A549 (cell line): ENCODE measurements around the gene LIAS. TPM values are rescaled to one million over a fixed set of nuclear protein-coding genes. Genes with fewer than 3 reads are reported as not detected.

ENCODE experiments used
- ATAC-seq, 2 experiments: fragments of 200-7000 bp in 1 of 2; fragments of >200 bp in 1 of 2; cut with Nextera tagmentation in 1 of 2; cut with Tn5 transposase in 1 of 2; 3 replicates each; pipeline versions ENCODE4 v1.8.0 to v1.9.1; 2018 to 2020; ENCODE audit warnings: mild to moderate bottlenecking in 1 of 2, moderate library complexity in 1 of 2
- CTCF ChIA-PET: fragments of 300-600 bp; sonication (Branson Sonifier 250); formaldehyde crosslinking; extraction: SDS; loops from one replicate; lab custom pipeline; 2021; ENCODE audit warnings: antibody characterized with exemption, inconsistent platforms; lab: Yijun Ruan, JAX
- POLR2A ChIA-PET: fragments of 350-600 bp; formaldehyde crosslinking; extraction: SDS; loops from one replicate; lab custom pipeline; 2021; ENCODE audit warnings: antibody characterized with exemption, inconsistent platforms; lab: Yijun Ruan, JAX
- DNase-seq, 2 experiments: peaks; one replicate each; pipeline versions ENCODE4 v3.0.0 to v3.0.0-alpha.2; 2011 to 2016; ENCODE audit warnings: low read depth in 1 of 2, low spot score in 1 of 2
- FAIRE-seq: peaks from 2 replicates; lab custom pipeline; 2011; peaks lifted over from hg19 to GRCh38; lab: Jason Lieb, UNC
- H3K27ac ChIP-seq, 2 experiments: fragments of >200 bp; sonication (Bioruptor Twin); formaldehyde crosslinking; 3 replicates each; pipeline ENCODE4 v1.5.1; 2016 to 2017
- H3K4me1 ChIP-seq: fragments of >200 bp; sonication (Bioruptor Twin); formaldehyde crosslinking; 3 replicates; pipeline ENCODE4 v1.6.1; 2016
- H3K4me2 ChIP-seq: fragments of >200 bp; sonication (Bioruptor Twin); formaldehyde crosslinking; 3 replicates; pipeline ENCODE4 v1.6.1; 2016
- H3K4me3 ChIP-seq: fragments of >200 bp; sonication (Bioruptor Twin); formaldehyde crosslinking; 3 replicates; pipeline ENCODE4 v1.5.1; 2016
- H3K9me3 ChIP-seq: fragments of >200 bp; sonication (Bioruptor Twin); formaldehyde crosslinking; 3 replicates; pipeline ENCODE4 v1.6.1; 2016
- CBX2 ChIP-seq: fragments of 200-600 bp; sonication (generic); IDR thresholded peaks from 2 replicates; pipeline ENCODE4 v1.6.1; 2016; ENCODE audit warnings: low read depth, mild to moderate bottlenecking, borderline replicate concordance
- CEBPB ChIP-seq, 2 experiments: fragments of >200 bp in 1 of 2; sonication (Bioruptor Twin) in 1 of 2; formaldehyde crosslinking in 1 of 2; IDR thresholded peaks; 2 replicates each; pipeline ENCODE4 v1.6.1; 2012 to 2016
- CHD2 ChIP-seq: fragments of 150-350 bp; IDR thresholded peaks from 2 replicates; pipeline ENCODE4 v1.6.1; 2014; ENCODE audit warnings: low read length; ENCODE audit not compliant: partially characterized antibody
- CHD4 ChIP-seq: fragments of 200-600 bp; sonication (generic); IDR thresholded peaks from 2 replicates; pipeline ENCODE4 v1.6.1; 2016; ENCODE audit warnings: antibody characterized with exemption, mild to moderate bottlenecking, borderline replicate concordance
- EHMT2 ChIP-seq: fragments of 200-600 bp; sonication (generic); IDR thresholded peaks from 2 replicates; pipeline ENCODE4 v1.6.1; 2016; ENCODE audit warnings: antibody characterized with exemption, low read depth, mild to moderate bottlenecking, moderate library complexity
- FOSL2 ChIP-seq, 2 experiments: fragments of 450-650 bp in 1 of 2; fragments of >200 bp in 1 of 2; sonication (Bioruptor Twin) in 1 of 2; formaldehyde crosslinking; IDR thresholded peaks; 2 replicates each; pipeline versions ENCODE4 v1.5.0 to v1.6.1; 2016 to 2020; ENCODE audit warnings: mild to moderate bottlenecking in 1 of 2, moderate library complexity in 1 of 2
- HOXA7 ChIP-seq: fragments of 250-450 bp; sonication (Bioruptor Pico); IDR thresholded peaks from 2 replicates; pipeline ENCODE4 v1.5.0; 2020; ENCODE audit warnings: mild to moderate bottlenecking, moderate library complexity
- JUN ChIP-seq, 2 experiments: fragments of >200 bp; sonication (Bioruptor Twin); formaldehyde crosslinking; IDR thresholded peaks; 2 replicates in 1 of 2; 3 replicates in 1 of 2; pipeline ENCODE4 v1.6.1; 2016 to 2017
- JUNB ChIP-seq: fragments of >200 bp; sonication (Bioruptor Twin); formaldehyde crosslinking; IDR thresholded peaks from 2 replicates; pipeline ENCODE4 v1.6.1; 2016
- KDM5A ChIP-seq: fragments of 200-600 bp; sonication (generic); IDR thresholded peaks from 2 replicates; pipeline ENCODE4 v1.6.1; 2016; ENCODE audit warnings: antibody characterized with exemption, mild to moderate bottlenecking
- MAFK ChIP-seq: fragments of 450-650 bp; IDR thresholded peaks from 2 replicates; pipeline ENCODE4 v1.6.1; 2014; ENCODE audit not compliant: partially characterized antibody
- NR3C1 ChIP-seq: fragments of >200 bp; sonication (Bioruptor Twin); formaldehyde crosslinking; IDR thresholded peaks from 3 replicates; pipeline ENCODE4 v1.6.1; 2017
- POLR2AphosphoS2 ChIP-seq: conservative IDR thresholded peaks from 2 replicates; pipeline ENCODE4 v1.6.1; 2012; ENCODE audit warnings: low read length, improper control_type of control experiment, inconsistent platforms
- RAD21 ChIP-seq, 2 experiments: fragments of >200 bp in 1 of 2; sonication (Bioruptor Twin) in 1 of 2; formaldehyde crosslinking in 1 of 2; IDR thresholded peaks in 1 of 2; conservative IDR thresholded peaks in 1 of 2; 2 replicates in 1 of 2; 3 replicates in 1 of 2; pipeline ENCODE4 v1.6.1; 2012 to 2018; ENCODE audit warnings: inconsistent platforms in 1 of 2
- SREBF2 ChIP-seq: fragments of 450-650 bp; IDR thresholded peaks from 2 replicates; pipeline ENCODE4 v1.6.1; 2014; ENCODE audit warnings: mild to moderate bottlenecking, moderate library complexity
- TFCP2L1 ChIP-seq: fragments of 250-450 bp; sonication (Bioruptor Pico); IDR thresholded peaks from 2 replicates; pipeline ENCODE4 v1.5.0; 2021; ENCODE audit warnings: mild to moderate bottlenecking
- TP53 ChIP-seq: fragments of 250-450 bp; sonication (Bioruptor Pico); IDR thresholded peaks from 2 replicates; pipeline ENCODE4 v1.5.0; 2021; ENCODE audit warnings: mild to moderate bottlenecking, moderate library complexity
- ZFP36 ChIP-seq: fragments of 450-650 bp; IDR thresholded peaks from 2 replicates; pipeline ENCODE4 v1.6.1; 2014; ENCODE audit warnings: borderline replicate concordance; ENCODE audit not compliant: partially characterized antibody
- ZNF302 ChIP-seq: fragments of 250-450 bp; sonication (Bioruptor Pico); IDR thresholded peaks from 2 replicates; pipeline ENCODE4 v1.9.0; 2021; ENCODE audit warnings: inconsistent platforms, mild to moderate bottlenecking, moderate library complexity
- ZSCAN20 ChIP-seq: fragments of 250-450 bp; sonication (Bioruptor Pico); IDR thresholded peaks from 2 replicates; pipeline ENCODE4 v1.8.0; 2022; ENCODE audit warnings: mild to moderate bottlenecking, moderate library complexity
- WGBS: methylation state at CpG from one replicate; pipeline ENCODE4 v1.1.6; 2017; ENCODE audit errors: missing lambda C conversion rate; 5-methylcytosine and 5-hydroxymethylcytosine counted together
- polyA plus RNA-seq, 4 experiments: library from polyadenylated mRNA; depleted of rRNA in 3 of 4; stranded (reverse); fragments of >200 nt; fragmentation: RNase III in 1 of 4; extraction: RNeasy Plus Mini Kit Qiagen cat#74134 plus additional on column Dnase treatment in 1 of 4; gene quantifications; 2 replicates in 3 of 4; 3 replicates in 1 of 4; pipeline ENCODE4 v1.2.3, GENCODE V29; 2011 to 2017
- TF ChIP-seq, protein P1 (sequence below): IDR thresholded peaks from 2 replicates; pipeline ENCODE4 v1.6.1; 2012
- TF ChIP-seq, protein P2 (sequence below): fragments of >200 bp; sonication (Bioruptor Twin); formaldehyde crosslinking; IDR thresholded peaks from 3 replicates; pipeline ENCODE4 v1.6.1; 2016
- TF ChIP-seq, protein P3 (sequence below): fragments of 150-350 bp; IDR thresholded peaks from 2 replicates; pipeline ENCODE4 v1.6.1; 2014; ENCODE audit warnings: low read depth, mild to moderate bottlenecking, low read length
- TF ChIP-seq, protein P4 (sequence below): IDR thresholded peaks from 2 replicates; pipeline ENCODE4 v1.6.1; 2012; ENCODE audit warnings: low read depth, borderline replicate concordance
- TF ChIP-seq, protein P5 (sequence below): fragments of >200 bp; sonication (Bioruptor Twin); formaldehyde crosslinking; IDR thresholded peaks from 2 replicates; pipeline ENCODE4 v1.6.1; 2016

LIAS gene
- polyA plus RNA-seq, 2 of the 4 experiments (the other 2 are of a cell fraction) = 11.3 to 22.3 TPM

DNA sequence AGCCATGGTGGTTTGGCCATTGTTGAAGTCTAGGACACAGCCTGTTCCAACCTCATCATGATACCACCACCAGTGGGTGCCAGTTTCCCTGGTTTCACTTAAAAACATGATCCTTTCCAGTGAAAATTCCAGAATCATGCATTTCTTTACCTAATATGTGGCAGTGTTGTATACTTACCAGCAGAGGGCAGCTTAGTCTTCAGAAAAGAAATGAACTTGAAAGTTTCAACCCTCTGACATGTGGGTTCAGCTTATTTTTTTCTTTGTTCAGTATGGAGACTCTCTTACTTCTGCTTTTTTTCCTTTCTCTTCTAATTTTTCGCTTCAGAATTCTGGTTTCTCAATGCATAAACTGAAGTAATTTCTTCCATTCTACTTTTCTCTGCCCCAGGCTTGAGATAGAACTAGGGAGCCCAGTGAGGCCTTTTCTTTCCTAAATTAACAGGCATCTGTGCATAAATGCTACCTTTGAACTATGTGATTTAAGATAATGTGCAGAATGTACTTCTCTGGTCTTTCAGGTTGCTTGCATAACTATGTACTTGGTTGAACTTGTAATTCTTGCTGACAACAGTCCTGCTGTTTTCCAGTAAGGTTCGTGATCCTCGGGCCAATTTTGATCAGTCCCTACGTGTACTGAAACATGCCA lies 10.7 kb downstream of the LIAS start (continued):
- no peak for TF ChIP-seq ZFP36
- no peak for TF ChIP-seq ZNF302 (CRISPR knock-in tag)
- no peak for TF ChIP-seq HOXA7 (CRISPR knock-in tag)
- TF ChIP-seq, protein P1, sequence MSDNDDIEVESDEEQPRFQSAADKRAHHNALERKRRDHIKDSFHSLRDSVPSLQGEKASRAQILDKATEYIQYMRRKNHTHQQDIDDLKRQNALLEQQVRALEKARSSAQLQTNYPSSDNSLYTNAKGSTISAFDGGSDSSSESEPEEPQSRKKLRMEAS = peak; percentile 71
- TF ChIP-seq NR3C1 = no peak
- no peak for TF ChIP-seq POLR2AphosphoS2
- no peak for TF ChIP-seq ZSCAN20 (CRISPR knock-in tag)
- TF ChIP-seq, protein P2, sequence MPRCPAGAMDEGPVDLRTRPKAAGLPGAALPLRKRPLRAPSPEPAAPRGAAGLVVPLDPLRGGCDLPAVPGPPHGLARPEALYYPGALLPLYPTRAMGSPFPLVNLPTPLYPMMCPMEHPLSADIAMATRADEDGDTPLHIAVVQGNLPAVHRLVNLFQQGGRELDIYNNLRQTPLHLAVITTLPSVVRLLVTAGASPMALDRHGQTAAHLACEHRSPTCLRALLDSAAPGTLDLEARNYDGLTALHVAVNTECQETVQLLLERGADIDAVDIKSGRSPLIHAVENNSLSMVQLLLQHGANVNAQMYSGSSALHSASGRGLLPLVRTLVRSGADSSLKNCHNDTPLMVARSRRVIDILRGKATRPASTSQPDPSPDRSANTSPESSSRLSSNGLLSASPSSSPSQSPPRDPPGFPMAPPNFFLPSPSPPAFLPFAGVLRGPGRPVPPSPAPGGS = no peak
- TF ChIP-seq JUNB = no peak
- no peak for TF ChIP-seq FOSL2 (IDR thresholded peaks at IDR 0.05)
- TF ChIP-seq FOSL2 (CRISPR knock-in tag; IDR thresholded peaks at IDR 0.05) = no peak
- TF ChIP-seq, protein P3, sequence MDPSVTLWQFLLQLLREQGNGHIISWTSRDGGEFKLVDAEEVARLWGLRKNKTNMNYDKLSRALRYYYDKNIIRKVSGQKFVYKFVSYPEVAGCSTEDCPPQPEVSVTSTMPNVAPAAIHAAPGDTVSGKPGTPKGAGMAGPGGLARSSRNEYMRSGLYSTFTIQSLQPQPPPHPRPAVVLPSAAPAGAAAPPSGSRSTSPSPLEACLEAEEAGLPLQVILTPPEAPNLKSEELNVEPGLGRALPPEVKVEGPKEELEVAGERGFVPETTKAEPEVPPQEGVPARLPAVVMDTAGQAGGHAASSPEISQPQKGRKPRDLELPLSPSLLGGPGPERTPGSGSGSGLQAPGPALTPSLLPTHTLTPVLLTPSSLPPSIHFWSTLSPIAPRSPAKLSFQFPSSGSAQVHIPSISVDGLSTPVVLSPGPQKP = no peak
- no peak for TF ChIP-seq CHD4
- TF ChIP-seq TP53 = no peak
- peak; percentile 28 for TF ChIP-seq MAFK
- TF ChIP-seq, protein P4, sequence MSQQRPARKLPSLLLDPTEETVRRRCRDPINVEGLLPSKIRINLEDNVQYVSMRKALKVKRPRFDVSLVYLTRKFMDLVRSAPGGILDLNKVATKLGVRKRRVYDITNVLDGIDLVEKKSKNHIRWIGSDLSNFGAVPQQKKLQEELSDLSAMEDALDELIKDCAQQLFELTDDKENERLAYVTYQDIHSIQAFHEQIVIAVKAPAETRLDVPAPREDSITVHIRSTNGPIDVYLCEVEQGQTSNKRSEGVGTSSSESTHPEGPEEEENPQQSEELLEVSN = no peak

DNA sequence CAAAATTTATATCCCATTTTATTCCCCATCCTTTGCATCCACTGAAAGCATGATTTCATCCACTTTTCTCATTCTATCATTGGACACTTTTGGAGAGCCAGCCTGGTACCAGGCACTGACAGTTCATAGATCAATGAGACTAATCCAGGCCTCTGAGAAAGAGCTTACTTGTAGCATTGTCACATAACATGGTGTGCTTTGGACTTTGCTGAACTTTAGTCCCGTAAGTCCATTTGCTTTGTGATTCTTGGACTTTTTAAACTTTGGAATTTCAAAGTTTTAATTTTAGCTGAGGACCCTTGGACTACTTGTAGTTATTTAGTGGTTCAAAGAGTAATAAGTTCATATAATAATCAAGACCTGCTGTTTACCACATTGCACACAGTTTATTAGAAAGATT lies 11.5 kb downstream of the LIAS start:
- ATAC-seq = no peak
- TF ChIP-seq, protein P5, sequence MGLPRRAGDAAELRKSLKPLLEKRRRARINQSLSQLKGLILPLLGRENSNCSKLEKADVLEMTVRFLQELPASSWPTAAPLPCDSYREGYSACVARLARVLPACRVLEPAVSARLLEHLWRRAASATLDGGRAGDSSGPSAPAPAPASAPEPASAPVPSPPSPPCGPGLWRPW = no peak
- no peak for TF ChIP-seq CHD2
- TF ChIP-seq HOXA7 (CRISPR knock-in tag) = no peak
- TF ChIP-seq, protein P3 = no peak
- TF ChIP-seq, protein P4 = no peak
- TF ChIP-seq, all 56 proteins: peak for 0
- H3K9me3 ChIP-seq = no peaks in the 10 kb centered on the region
- 88% methylated on average over 1 of the region's 1 CpG for WGBS
- no peak overlapping the region for H3K4me3 ChIP-seq
- CTCF ChIA-PET = interaction anchor here (0.6 to 2.4 kb wide), 2 partner anchors 18 to 42 kb away, joined by 3 to 26 read pairs; no protein-coding TSS in a partner anchor
- peak overlapping the region; percentile 85 to 89; a peak in 5 of 6 replicates for H3K27ac ChIP-seq
- POLR2A ChIA-PET = no interaction called here
- DNase-seq = no peak
- peaks cover 49% of the 10 kb centered on the region for H3K4me1 ChIP-seq
- H3K4me2 ChIP-seq = no peak overlapping the region
- no peak for FAIRE-seq

DNA sequence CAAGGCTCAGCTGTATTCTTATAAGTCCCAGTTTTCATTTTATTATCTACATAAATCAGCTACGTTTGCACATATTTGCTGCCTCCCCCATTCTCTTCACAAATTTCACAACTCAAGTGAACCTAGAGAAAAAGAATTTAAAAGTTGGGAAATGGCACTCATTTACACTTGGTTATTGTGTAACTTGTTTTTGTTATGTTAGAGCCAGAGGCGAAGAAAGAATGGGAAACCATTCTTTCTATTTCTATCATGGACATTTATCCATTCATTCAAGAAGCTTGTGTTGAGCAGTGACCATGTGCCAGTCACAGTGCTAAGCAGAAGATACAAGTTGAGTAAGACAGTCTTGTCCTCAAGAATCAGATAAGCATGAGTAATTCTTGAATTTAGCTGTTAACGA lies 13.5 kb downstream of the LIAS start:
- 84% methylated on average over 3 of the region's 3 CpGs for WGBS
- POLR2A ChIA-PET = no interaction called here
- FAIRE-seq (no peak), ATAC-seq (no peak), DNase-seq (no peak)
- no peak overlapping the region for H3K4me3 ChIP-seq
- H3K9me3 ChIP-seq = no peaks in the 10 kb centered on the region
- H3K4me2 ChIP-seq = no peak overlapping the region
- H3K27ac ChIP-seq = no peak overlapping the region
- CTCF ChIA-PET = no interaction called here
- H3K4me1 ChIP-seq = peaks cover 33% of the 10 kb centered on the region
- TF ChIP-seq CEBPB (IDR thresholded peaks at IDR 0.05) (no peak), ZFP36 (no peak), TP53 (no peak), RAD21 (conservative IDR thresholded peaks at IDR 0.05 in 1 of 2, IDR thresholded peaks at IDR 0.05 in 1 of 2) (no peak), FOSL2 (IDR thresholded peaks at IDR 0.05) (no peak), FOSL2 (CRISPR knock-in tag; IDR thresholded peaks at IDR 0.05) (no peak), NR3C1 (no peak), HOXA7 (CRISPR knock-in tag) (no peak), CHD4 (no peak), TFCP2L1 (CRISPR knock-in tag) (no peak), CBX2 (no peak), JUN (IDR thresholded peaks at IDR 0.05) (no peak), EHMT2 (no peak), SREBF2 (no peak), KDM5A (no peak)
- TF ChIP-seq, protein P4 = no peak
